Neural progenitor cell (in vitro differentiated cells): ENCODE measurements around the gene UBE2L3. TPM values are rescaled to one million over a fixed set of nuclear protein-coding genes. Genes with fewer than 3 reads are reported as not detected.
"Not testable (repeated sequence)": the region's sequence is repeated elsewhere in the genome, so short reads cannot be mapped to it uniquely, and the experiment has no call there.

Experiments
- DNase-seq: peaks from one replicate; pipeline ENCODE4 v3.0.0-alpha.2; 2016; ENCODE audit warnings: low spot score
- H2AFZ ChIP-seq: fragments of 200-600 bp; sonication (generic); replicated peaks from 2 replicates; pipeline ENCODE4 v1.6.1; 2016; ENCODE audit warnings: antibody characterized with exemption
- H3F3A ChIP-seq: fragments of 200-600 bp; sonication (generic); 2 replicates; pipeline ENCODE4 v1.6.1; 2016; ENCODE audit warnings: antibody characterized with exemption, low read depth
- H3K27ac ChIP-seq: fragments of 200-600 bp; sonication (generic); 2 replicates; pipeline ENCODE4 v1.5.1; 2016; ENCODE audit warnings: mild to moderate bottlenecking
- H3K27me3 ChIP-seq: fragments of 200-600 bp; sonication (generic); 2 replicates; pipeline ENCODE4 v1.6.1; 2016; ENCODE audit warnings: mild to moderate bottlenecking, moderate library complexity
- H3K36me3 ChIP-seq: fragments of 200-600 bp; sonication (generic); 2 replicates; pipeline ENCODE4 v1.5.1; 2016
- H3K4me1 ChIP-seq: fragments of 200-600 bp; sonication (generic); 2 replicates; pipeline ENCODE4 v1.6.1; 2016; ENCODE audit warnings: mixed run types
- H3K4me2 ChIP-seq: fragments of 200-600 bp; sonication (generic); 2 replicates; pipeline ENCODE4 v1.6.1; 2016
- H3K4me3 ChIP-seq: fragments of 200-600 bp; sonication (generic); 2 replicates; pipeline ENCODE4 v1.5.1; 2016
- H3K79me2 ChIP-seq: fragments of 200-600 bp; sonication (generic); 2 replicates; pipeline ENCODE4 v1.6.1; 2016; ENCODE audit warnings: low read depth
- H3K9ac ChIP-seq: fragments of 200-600 bp; sonication (generic); 2 replicates; pipeline ENCODE4 v1.6.1; 2016
- H3K9me3 ChIP-seq: fragments of 200-600 bp; sonication (generic); 2 replicates; pipeline ENCODE4 v1.5.1; 2016; ENCODE audit warnings: low read depth
- H4K20me1 ChIP-seq: fragments of 200-600 bp; sonication (generic); 2 replicates; pipeline ENCODE4 v1.6.1; 2016; ENCODE audit warnings: low read depth
- H3K27ac Mint-ChIP-seq: 3 replicates; pipeline ENCODE4 v1.8.0; 2021; ENCODE audit warnings: mixed read lengths
- H3K27me3 Mint-ChIP-seq: 2 replicates; pipeline ENCODE4 v1.8.0; 2022; ENCODE audit warnings: low read depth, mild to moderate bottlenecking, inconsistent platforms, moderate library complexity, mixed read lengths; ENCODE audit not compliant: insufficient read depth
- H3K36me3 Mint-ChIP-seq: 3 replicates; pipeline ENCODE4 v1.8.0; 2021; ENCODE audit warnings: mixed read lengths
- H3K4me1 Mint-ChIP-seq: 3 replicates; pipeline ENCODE4 v1.8.0; 2021; ENCODE audit warnings: mixed read lengths
- H3K4me3 Mint-ChIP-seq: 3 replicates; pipeline ENCODE4 v1.8.0; 2021; ENCODE audit warnings: mild to moderate bottlenecking, moderate library complexity, mixed read lengths
- H3K9me3 Mint-ChIP-seq: 3 replicates; pipeline ENCODE4 v1.8.0; 2020; ENCODE audit warnings: mixed read lengths
- CTCF ChIP-seq: fragments of 200-600 bp; sonication (generic); IDR thresholded peaks from 2 replicates; pipeline ENCODE4 v1.5.1; 2017; ENCODE audit warnings: antibody characterized with exemption, mild to moderate bottlenecking
- EZH2 ChIP-seq: fragments of 200-600 bp; sonication (generic); IDR thresholded peaks from 2 replicates; pipeline ENCODE4 v1.6.1; 2017; ENCODE audit warnings: antibody characterized with exemption, mild to moderate bottlenecking, moderate library complexity
- EZH2phosphoT487 ChIP-seq: fragments of 200-600 bp; sonication (generic); IDR thresholded peaks from 2 replicates; pipeline ENCODE4 v1.6.1; 2017; ENCODE audit warnings: antibody characterized with exemption
- total RNA-seq: library from RNA; depleted of rRNA; stranded (reverse); fragments of >200 nt; gene quantifications from 2 replicates; pipeline ENCODE4 v1.2.3, GENCODE V29; 2015; ENCODE audit warnings: low replicate concordance

The UBE2L3 gene
- total RNA-seq, 1 donor from 2014 or later, result 61.2 TPM

- no peaks in the 10 kb centered on the region for H3F3A ChIP-seq
- H3K27me3 Mint-ChIP-seq, result peaks cover 6% of the 10 kb centered on the region
- H3K4me2 ChIP-seq, result no peak overlapping the region
- peaks cover 83% of the 10 kb centered on the region for H3K79me2 ChIP-seq
- H3K36me3 ChIP-seq, result no peaks in the 10 kb centered on the region
- no peak overlapping the region for H3K4me3 ChIP-seq
- no peaks in the 10 kb centered on the region for H3K9me3 Mint-ChIP-seq
- peaks cover 1% of the 10 kb centered on the region for H3K4me1 ChIP-seq
- H3K27me3 ChIP-seq, result no peaks in the 10 kb centered on the region
- no peak overlapping the region for H3K27ac ChIP-seq
- no peak overlapping the region for H3K9ac ChIP-seq
- no peak for DNase-seq
- peaks cover 8% of the 10 kb centered on the region for H3K4me1 Mint-ChIP-seq
- no peak overlapping the region for H2AFZ ChIP-seq
- no peak overlapping the region for H3K27ac Mint-ChIP-seq
- H3K4me3 Mint-ChIP-seq, result no peak overlapping the region
- no peaks in the 10 kb centered on the region for H3K9me3 ChIP-seq
- peaks cover 21% of the 10 kb centered on the region for H3K36me3 Mint-ChIP-seq
- H4K20me1 ChIP-seq, result peaks cover 86% of the 10 kb centered on the region
- no peak for TF ChIP-seq EZH2phosphoT487
- TF ChIP-seq CTCF, result no peak
- TF ChIP-seq EZH2, result no peak
Measured at GRCh38 chr22:21615731-21616130, 48.2 kb downstream of the UBE2L3 start.

- H3K36me3 ChIP-seq, H3K4me2 ChIP-seq, DNase-seq, H3K9me3 ChIP-seq, H3K27me3 Mint-ChIP-seq, H3K4me3 Mint-ChIP-seq, H3K4me1 ChIP-seq, H3K4me3 ChIP-seq, H3K27ac ChIP-seq, H3K9ac ChIP-seq, H3K27me3 ChIP-seq, H3F3A ChIP-seq, H2AFZ ChIP-seq, H3K27ac Mint-ChIP-seq, H3K9me3 Mint-ChIP-seq: not testable (repeated sequence)
- H3K4me1 Mint-ChIP-seq, result peaks cover 19% of the 10 kb centered on the region
- peaks cover 17% of the 10 kb centered on the region for H3K36me3 Mint-ChIP-seq
- H4K20me1 ChIP-seq, result peaks cover 87% of the 10 kb centered on the region
- H3K79me2 ChIP-seq, result peaks cover 82% of the 10 kb centered on the region
Measured at GRCh38 chr22:21617337-21617736, 49.8 kb downstream of the UBE2L3 start.

- Histone ChIP-seq H4K20me1 (peaks cover 94% of the 10 kb centered on the region), H3K27ac (no peak overlapping the region)
Measured at GRCh38 chr22:21621025-21621424, 53.5 kb downstream of the UBE2L3 start.

More at GRCh38 chr22:21621025-21621424, 53.5 kb downstream of the UBE2L3 start:
- no peak for TF ChIP-seq CTCF
- Histone ChIP-seq H3K9ac (no peak overlapping the region), H3K27me3 (no peaks in the 10 kb centered on the region), H3K4me2 (no peak overlapping the region), H3F3A (peaks cover 18% of the 10 kb centered on the region), H3K36me3 (no peaks in the 10 kb centered on the region), H3K9me3 (no peaks in the 10 kb centered on the region), H2AFZ (no peak overlapping the region), H3K79me2 (peaks cover 51% of the 10 kb centered on the region), H3K4me1 (peaks cover 3% of the 10 kb centered on the region), H3K4me3 (no peak overlapping the region)
- no peaks in the 10 kb centered on the region for H3K9me3 Mint-ChIP-seq
- peaks cover 28% of the 10 kb centered on the region for H3K4me1 Mint-ChIP-seq
- DNase-seq, result no peak
- peaks cover 3% of the 10 kb centered on the region for H3K27me3 Mint-ChIP-seq
- peaks cover 4% of the 10 kb centered on the region for H3K36me3 Mint-ChIP-seq
- no peak overlapping the region for H3K27ac Mint-ChIP-seq
- no peak overlapping the region for H3K4me3 Mint-ChIP-seq
